ENCODE data around the gene SLIT2.

DNA sequence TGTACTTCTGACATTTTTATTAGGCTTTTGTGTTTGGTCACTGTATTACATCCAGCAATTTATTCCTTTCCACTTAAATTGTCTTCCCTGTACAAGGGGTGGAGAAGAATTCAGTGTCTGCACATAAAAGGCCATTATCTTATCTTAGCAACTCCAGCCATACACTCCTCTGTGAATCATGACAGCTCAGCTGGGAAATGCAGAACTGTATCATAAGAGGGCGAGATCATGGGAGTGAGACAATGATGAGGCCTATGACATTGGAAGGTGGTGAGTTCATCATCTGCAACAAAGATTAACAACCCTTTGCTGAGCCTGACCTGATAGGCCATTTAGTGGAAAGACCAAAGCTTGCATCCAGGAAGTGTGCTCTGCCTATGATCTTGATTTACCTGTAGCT lies 33.3 kb downstream of the SLIT2 start:
- TF ChIP-seq, protein P1, sequence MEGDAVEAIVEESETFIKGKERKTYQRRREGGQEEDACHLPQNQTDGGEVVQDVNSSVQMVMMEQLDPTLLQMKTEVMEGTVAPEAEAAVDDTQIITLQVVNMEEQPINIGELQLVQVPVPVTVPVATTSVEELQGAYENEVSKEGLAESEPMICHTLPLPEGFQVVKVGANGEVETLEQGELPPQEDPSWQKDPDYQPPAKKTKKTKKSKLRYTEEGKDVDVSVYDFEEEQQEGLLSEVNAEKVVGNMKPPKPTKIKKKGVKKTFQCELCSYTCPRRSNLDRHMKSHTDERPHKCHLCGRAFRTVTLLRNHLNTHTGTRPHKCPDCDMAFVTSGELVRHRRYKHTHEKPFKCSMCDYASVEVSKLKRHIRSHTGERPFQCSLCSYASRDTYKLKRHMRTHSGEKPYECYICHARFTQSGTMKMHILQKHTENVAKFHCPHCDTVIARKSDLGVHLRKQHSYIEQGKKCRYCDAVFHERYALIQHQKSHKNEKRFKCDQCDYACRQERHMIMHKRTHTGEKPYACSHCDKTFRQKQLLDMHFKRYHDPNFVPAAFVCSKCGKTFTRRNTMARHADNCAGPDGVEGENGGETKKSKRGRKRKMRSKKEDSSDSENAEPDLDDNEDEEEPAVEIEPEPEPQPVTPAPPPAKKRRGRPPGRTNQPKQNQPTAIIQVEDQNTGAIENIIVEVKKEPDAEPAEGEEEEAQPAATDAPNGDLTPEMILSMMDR (IDR thresholded peaks at IDR 0.05): no peak
- no peak for TF ChIP-seq EP300 (IDR thresholded peaks at IDR 0.05)
